ENCODE data around the gene SDSL. TPM values are rescaled to one million over a fixed set of nuclear protein-coding genes. Genes with fewer than 3 reads are reported as not detected.
A peak's percentile ranks its signal among the peaks of the same experiment; 100 is the strongest.

The SDSL gene, protein sequence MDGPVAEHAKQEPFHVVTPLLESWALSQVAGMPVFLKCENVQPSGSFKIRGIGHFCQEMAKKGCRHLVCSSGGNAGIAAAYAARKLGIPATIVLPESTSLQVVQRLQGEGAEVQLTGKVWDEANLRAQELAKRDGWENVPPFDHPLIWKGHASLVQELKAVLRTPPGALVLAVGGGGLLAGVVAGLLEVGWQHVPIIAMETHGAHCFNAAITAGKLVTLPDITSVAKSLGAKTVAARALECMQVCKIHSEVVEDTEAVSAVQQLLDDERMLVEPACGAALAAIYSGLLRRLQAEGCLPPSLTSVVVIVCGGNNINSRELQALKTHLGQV
- 1 to 10 TPM in 1 of 2 experiments, under 1 TPM in 1; 0.85 to 1.2 TPM for total RNA-seq

DNA sequence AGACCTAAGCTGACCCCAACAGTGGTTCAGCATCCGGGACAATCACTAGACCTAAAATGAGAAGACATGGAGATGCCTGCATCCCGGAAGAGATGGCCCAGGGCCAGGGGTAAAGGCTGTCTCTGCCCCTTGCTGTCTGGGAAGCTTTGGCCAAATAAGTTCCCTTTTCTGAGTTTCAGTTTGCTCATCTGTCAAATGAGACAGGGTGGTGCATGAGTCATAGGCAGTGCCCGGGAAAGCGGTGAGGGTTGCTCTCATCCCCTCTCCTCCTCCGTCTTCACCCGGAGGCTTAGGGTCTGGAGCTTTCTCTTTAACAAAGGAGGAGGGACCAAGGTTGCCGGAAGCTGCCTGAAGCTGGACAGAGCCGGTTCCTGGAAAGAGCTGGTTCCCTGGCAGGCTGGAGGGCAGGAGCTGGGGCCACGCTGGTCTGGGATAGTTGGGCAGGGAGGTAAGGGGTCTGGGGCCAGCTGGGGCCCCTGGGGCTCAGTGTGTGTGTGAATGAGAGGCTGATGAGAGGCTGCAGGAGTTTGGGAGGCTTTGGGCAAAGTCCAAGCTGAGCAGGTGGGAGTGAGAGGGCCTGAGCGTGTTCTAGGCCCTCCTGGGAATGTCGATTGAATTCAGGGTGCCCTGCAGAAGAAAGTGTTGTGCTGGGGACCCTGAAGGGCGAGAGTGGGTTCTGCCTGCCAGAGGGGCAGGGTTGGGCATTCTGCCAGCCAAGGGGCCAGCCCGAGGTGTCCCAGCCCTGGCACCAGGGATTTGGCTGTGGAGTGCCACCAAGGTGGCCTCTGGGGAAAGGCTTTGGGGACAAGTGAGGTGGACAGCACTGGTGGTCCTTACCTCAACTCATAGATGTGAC lies at the start of gene SDSL:
Gene SDSL, plus strand, starts transcription at position 351 of the 856 bp plus-strand sequence. CDS start 5,603 bp downstream, outside the sequence.
- POLR2A ChIA-PET = interaction anchor here (1.0 to 1.1 kb wide), 2 partner anchors 87 to 236 kb away, joined by 3 to 4 read pairs; partner anchors contain the start of gene SLC8B1
- ATAC-seq (ENCODE audit: low read depth) = peak; percentile 86
- DNase-seq = peak; percentile 47
- Mint-ChIP-seq H3K4me3 (peak within 1 kb of the TSS; percentile 94), H3K4me1 (peaks cover 15% of the 10 kb centered on the region), H3K27ac (peak within 1 kb of the TSS; percentile 97), H3K36me3 (no peaks in the 10 kb centered on the region), H3K9me3 (no peaks in the 10 kb centered on the region), H3K27me3 (peaks cover 11% of the 10 kb centered on the region)

DNA sequence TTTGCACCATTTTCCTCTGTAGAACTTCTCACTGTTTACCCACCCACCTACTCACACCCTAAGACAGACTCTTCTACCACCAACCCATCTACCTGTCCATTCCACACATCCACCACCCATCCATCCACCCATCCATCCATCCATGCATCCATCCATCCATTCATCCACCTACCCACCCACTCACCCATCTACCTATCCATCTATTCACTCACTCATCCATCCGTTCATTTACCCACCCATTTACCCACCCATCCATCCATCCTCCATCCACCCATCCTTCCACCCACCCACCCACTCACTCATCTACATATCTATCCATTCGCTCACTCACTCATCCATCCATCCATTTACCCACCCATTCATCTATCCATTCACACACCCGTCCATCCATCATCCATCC lies 48.7 kb upstream of the SDSL start:
- Mint-ChIP-seq H3K27me3 (no peaks in the 10 kb centered on the region), H3K4me3 (no peak overlapping the region), H3K27ac (no peak overlapping the region), H3K4me1 (peaks cover 6% of the 10 kb centered on the region), H3K9me3 (no peaks in the 10 kb centered on the region), H3K36me3 (peaks cover 14% of the 10 kb centered on the region)
- POLR2A ChIA-PET = no interaction called here
- ATAC-seq (ENCODE audit: low read depth) (no peak), DNase-seq (no peak)

DNA sequence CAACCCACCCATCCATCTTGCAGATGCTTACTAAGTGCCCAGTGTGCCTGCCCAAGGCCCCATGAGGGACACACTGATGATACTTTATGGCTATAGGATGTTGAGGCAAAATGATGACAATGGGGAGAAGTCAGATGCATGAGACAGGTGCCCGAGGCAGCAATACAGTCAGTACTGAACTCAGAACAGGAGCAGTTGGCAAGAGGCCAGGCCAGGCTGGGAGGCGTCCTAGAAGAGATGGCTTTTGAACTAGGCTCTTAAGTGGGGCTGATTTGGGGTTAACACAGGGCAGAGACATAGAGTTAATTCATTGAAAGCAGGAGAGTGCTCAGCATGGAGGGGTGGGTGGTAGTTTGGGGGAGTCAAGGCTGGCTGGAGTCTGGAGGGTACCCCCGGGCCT lies 48.2 kb upstream of the SDSL start:
- H3K4me3 Mint-ChIP-seq = no peak overlapping the region
- peaks cover 14% of the 10 kb centered on the region for H3K36me3 Mint-ChIP-seq
- peaks cover 6% of the 10 kb centered on the region for H3K4me1 Mint-ChIP-seq
- POLR2A ChIA-PET = no interaction called here
- no peaks in the 10 kb centered on the region for H3K9me3 Mint-ChIP-seq
- H3K27ac Mint-ChIP-seq = no peak overlapping the region
- DNase-seq (no peak), ATAC-seq (ENCODE audit: low read depth) (no peak)
- H3K27me3 Mint-ChIP-seq = no peaks in the 10 kb centered on the region

DNA sequence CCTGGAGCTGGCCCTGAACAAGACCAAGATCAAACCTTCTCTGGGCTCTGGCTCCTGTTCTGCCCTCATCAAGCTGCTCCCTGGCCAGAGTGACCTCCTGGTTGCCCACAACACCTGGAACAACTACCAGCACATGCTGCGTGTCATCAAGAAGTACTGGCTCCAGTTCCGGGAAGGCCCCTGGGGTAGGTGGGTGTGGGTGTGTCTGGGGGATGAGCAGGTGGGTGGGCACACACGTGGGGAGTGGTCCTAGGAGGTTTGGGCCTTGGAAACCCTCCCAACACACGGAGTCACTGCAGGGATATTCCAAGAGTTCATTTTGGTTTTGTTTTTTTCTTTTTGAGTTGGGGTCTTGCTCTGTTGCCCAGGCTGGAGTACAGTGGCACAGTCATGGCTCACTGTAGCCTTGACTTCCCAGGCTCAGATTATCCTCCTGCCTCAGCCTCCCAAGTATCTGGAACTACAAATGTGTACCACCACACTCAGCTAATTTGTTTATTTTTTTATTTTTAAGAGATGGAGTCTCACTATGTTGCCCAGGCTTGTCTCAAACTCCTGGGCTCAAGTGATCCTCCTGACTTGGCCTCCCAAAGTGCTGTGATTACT lies 47.3 kb upstream of the SDSL start:
- no peaks in the 10 kb centered on the region for H3K9me3 Mint-ChIP-seq
- no peak overlapping the region for H3K4me3 Mint-ChIP-seq
- H3K27me3 Mint-ChIP-seq = no peaks in the 10 kb centered on the region
- POLR2A ChIA-PET = no interaction called here
- peaks cover 14% of the 10 kb centered on the region for H3K36me3 Mint-ChIP-seq
- ATAC-seq (ENCODE audit: low read depth) (no peak), DNase-seq (no peak)
- no peak overlapping the region for H3K27ac Mint-ChIP-seq
- H3K4me1 Mint-ChIP-seq = peaks cover 6% of the 10 kb centered on the region

DNA sequence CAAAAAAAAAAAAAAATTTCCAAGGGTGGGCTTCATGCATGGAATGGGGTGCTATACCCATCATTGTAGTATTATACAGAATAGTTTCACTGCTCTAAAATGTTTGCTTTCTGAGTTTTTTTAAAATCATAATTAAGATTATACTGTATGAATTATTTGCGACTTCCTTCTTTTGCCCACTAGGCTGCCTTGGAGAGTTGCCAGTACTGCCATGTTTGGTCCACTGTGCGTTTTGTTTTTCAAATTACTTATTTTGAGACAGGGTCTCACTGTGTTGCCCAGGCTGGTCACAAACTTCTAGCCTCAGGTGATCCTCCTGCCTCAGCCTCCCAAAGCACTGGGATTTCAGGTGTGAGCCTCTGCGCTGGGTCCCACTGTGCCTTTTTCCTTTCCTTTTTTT lies 43.9 kb upstream of the SDSL start:
- DNase-seq (no peak), ATAC-seq (ENCODE audit: low read depth) (no peak)
- no peaks in the 10 kb centered on the region for H3K27me3 Mint-ChIP-seq
- H3K9me3 Mint-ChIP-seq = no peaks in the 10 kb centered on the region
- H3K4me1 Mint-ChIP-seq = no peaks in the 10 kb centered on the region
- peaks cover 13% of the 10 kb centered on the region for H3K36me3 Mint-ChIP-seq
- no peak overlapping the region for H3K27ac Mint-ChIP-seq
- POLR2A ChIA-PET = no interaction called here
- no peak overlapping the region for H3K4me3 Mint-ChIP-seq

DNA sequence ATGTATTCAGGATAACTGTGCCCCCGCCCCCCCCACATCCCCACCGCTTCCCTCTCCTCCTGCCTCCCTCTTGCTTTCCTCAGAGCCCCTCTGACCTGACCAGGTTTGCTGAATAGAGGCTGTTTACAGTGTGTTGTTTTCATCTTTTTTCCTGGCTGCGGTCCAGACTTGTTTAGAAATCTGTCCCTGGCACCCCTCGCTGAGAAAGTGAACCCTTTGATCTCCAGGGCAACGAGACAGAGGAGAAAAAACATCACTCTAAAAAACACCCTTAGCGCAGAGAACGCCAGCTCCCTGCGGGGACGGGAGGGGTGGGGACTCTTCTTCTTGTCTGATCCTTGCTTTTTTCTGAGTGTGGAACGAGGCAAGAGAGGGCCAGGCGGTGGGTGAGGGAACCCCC lies 41.0 kb upstream of the SDSL start:
- Mint-ChIP-seq H3K4me1 (no peaks in the 10 kb centered on the region), H3K27me3 (no peaks in the 10 kb centered on the region), H3K9me3 (no peaks in the 10 kb centered on the region), H3K27ac (no peak overlapping the region), H3K4me3 (no peak overlapping the region), H3K36me3 (peaks cover 6% of the 10 kb centered on the region)
- DNase-seq (no peak), ATAC-seq (ENCODE audit: low read depth) (no peak)
- POLR2A ChIA-PET = no interaction called here

DNA sequence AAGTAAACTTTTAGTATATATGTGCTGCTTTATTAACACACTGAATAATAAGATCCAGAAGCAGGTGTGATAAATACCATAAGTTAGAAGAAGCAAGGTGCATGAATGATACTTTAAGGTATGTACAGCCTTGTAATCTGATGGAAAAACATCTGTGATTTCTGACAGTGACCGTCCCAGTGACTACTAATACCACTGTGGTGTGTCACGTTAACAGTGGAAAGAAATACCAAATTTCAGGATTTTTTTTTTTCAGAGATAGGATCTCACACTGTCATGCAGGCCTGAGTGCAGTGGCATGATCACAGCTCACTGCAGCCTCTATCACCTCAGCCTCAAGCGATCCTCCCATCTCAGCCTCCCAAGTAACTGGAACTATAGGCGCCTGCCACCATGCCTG lies 40.0 kb upstream of the SDSL start:
- ATAC-seq (ENCODE audit: low read depth) (no peak), DNase-seq (no peak)
- no peak overlapping the region for H3K4me3 Mint-ChIP-seq
- no peaks in the 10 kb centered on the region for H3K27me3 Mint-ChIP-seq
- no peak overlapping the region for H3K27ac Mint-ChIP-seq
- peaks cover 6% of the 10 kb centered on the region for H3K36me3 Mint-ChIP-seq
- H3K9me3 Mint-ChIP-seq = no peaks in the 10 kb centered on the region
- POLR2A ChIA-PET = no interaction called here
- no peaks in the 10 kb centered on the region for H3K4me1 Mint-ChIP-seq

DNA sequence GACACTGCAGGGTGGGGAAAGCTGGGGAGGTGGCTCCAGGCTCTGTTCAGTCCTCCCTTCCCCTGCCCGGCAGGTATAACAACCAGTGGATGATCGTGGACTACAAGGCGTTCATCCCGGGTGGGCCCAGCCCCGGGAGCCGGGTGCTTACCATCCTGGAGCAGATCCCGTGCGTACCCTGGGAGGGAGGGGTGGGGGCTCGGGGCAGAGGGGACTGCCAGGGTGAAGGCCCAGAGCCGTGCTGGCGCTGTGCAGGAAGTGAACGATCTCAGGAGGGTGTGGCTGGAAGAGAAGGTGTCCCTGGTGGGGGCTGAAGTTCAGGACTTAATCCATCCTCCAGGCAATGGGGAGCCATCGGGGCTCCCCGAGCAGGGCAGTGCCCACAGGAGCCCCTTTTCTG lies 37.4 kb upstream of the SDSL start:
- no peak overlapping the region for H3K4me3 Mint-ChIP-seq
- ATAC-seq (ENCODE audit: low read depth) (no peak), DNase-seq (no peak)
- H3K27me3 Mint-ChIP-seq = no peaks in the 10 kb centered on the region
- POLR2A ChIA-PET = no interaction called here
- no peaks in the 10 kb centered on the region for H3K9me3 Mint-ChIP-seq
- H3K36me3 Mint-ChIP-seq = peaks cover 4% of the 10 kb centered on the region
- no peak overlapping the region for H3K27ac Mint-ChIP-seq
- H3K4me1 Mint-ChIP-seq = no peaks in the 10 kb centered on the region

DNA sequence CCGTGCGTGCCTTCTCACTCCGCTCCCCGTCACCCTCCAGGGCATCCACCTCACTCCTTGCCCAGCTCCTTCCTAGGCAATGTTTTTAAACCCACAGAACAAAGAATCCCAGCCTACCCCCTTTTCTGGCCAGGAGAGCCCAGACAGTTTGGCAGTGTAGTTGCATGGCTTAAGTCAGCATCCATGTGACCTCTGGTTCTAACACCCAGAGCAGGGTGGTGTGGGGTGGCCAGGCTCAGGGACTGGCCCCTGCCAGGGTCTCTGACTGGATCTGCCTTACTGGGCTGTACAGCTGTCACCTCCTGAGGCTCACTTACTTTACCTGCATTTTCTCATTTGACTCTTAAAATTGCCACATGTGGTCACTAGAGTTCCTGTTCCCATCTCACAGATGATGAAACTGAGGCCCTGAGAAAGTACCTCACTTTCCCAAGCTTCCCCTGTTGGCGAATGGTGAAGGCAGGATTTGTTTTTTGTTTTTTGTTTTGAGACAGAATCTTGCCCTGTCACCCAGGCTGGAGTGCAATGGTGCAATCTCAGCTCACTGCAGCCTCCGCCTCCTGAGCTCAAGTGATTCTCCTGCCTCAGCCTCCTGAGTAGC lies 36.8 kb upstream of the SDSL start:
- POLR2A ChIA-PET = no interaction called here
- DNase-seq (no peak), ATAC-seq (ENCODE audit: low read depth) (no peak)
- Mint-ChIP-seq H3K4me1 (no peaks in the 10 kb centered on the region), H3K27ac (no peak overlapping the region), H3K36me3 (peaks cover 4% of the 10 kb centered on the region), H3K4me3 (no peak overlapping the region), H3K9me3 (no peaks in the 10 kb centered on the region), H3K27me3 (no peaks in the 10 kb centered on the region)

DNA sequence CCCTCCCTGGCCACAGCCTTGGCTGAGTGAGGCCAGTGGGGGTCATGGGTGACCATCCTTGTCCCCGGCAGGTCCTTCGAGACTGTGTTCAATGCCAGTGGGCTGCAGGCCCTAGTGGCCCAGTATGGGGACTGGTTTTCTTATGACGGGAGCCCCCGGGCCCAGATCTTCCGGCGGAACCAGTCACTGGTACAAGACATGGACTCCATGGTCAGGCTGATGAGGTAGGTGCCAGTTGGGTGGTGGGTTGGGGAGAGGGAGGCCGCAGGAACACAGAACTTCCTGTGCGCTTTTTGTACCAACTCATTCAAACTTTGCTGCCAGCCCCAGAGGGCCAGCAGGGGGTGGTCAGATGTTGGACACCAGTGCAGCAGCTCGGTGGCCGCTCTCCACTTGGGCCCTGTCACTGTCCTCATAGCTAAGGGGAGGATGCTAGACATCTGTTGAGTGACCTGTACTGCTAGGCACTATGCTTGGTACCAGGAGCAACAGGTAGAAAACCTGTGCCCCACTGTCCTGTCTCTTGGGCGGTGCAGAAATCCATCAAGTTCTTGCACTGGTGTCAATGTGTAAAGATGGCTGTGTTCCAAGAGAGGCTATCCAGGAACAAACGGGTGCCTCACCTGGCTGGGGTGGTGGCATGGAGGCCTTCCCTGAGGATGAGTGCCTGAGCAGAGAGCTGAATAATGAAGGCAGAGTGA lies 35.2 kb upstream of the SDSL start:
- peaks cover 4% of the 10 kb centered on the region for H3K36me3 Mint-ChIP-seq
- POLR2A ChIA-PET = no interaction called here
- H3K27me3 Mint-ChIP-seq = no peaks in the 10 kb centered on the region
- no peak overlapping the region for H3K4me3 Mint-ChIP-seq
- no peak for DNase-seq
- no peak for ATAC-seq (ENCODE audit: low read depth)
- no peak overlapping the region for H3K27ac Mint-ChIP-seq
- no peaks in the 10 kb centered on the region for H3K9me3 Mint-ChIP-seq
- no peaks in the 10 kb centered on the region for H3K4me1 Mint-ChIP-seq

DNA sequence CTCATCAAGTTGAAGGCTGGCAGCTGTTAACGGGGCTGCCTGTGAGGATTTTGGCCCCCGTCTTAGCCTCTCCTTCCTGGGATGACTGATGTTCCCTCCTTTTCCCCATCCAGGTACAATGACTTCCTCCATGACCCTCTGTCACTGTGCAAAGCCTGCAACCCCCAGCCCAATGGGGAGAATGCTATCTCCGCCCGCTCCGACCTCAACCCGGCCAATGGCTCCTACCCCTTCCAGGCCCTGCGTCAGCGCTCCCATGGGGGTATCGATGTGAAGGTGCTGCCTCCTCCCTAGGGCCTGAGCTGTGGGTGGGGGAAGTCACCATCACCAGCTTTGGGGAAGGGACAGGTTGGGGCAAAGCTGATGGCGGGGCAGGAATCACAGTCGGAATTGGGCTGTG lies 34.5 kb upstream of the SDSL start:
- H3K27ac Mint-ChIP-seq = no peak overlapping the region
- POLR2A ChIA-PET = no interaction called here
- DNase-seq (no peak), ATAC-seq (ENCODE audit: low read depth) (no peak)
- no peak overlapping the region for H3K4me3 Mint-ChIP-seq
- H3K27me3 Mint-ChIP-seq = no peaks in the 10 kb centered on the region
- peaks cover 4% of the 10 kb centered on the region for H3K36me3 Mint-ChIP-seq
- H3K4me1 Mint-ChIP-seq = no peaks in the 10 kb centered on the region
- H3K9me3 Mint-ChIP-seq = no peaks in the 10 kb centered on the region

DNA sequence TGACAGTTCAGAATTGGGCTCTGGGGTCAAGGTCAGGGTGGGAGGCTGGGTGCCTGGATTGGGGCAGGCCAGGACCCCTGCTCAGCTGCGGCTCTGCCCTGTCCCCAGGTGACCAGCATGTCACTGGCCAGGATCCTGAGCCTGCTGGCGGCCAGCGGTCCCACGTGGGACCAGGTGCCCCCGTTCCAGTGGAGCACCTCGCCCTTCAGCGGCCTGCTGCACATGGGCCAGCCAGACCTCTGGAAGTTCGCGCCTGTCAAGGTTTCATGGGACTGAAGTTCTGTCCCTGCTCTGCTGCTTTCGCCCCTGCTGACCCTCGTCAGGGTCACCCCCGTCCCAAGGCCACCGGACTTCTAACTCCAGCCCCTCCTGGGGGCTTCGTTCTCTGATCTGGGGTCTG lies 33.8 kb upstream of the SDSL start:
- POLR2A ChIA-PET = no interaction called here
- Mint-ChIP-seq H3K27me3 (no peaks in the 10 kb centered on the region), H3K36me3 (peaks cover 4% of the 10 kb centered on the region), H3K4me1 (no peaks in the 10 kb centered on the region), H3K9me3 (no peaks in the 10 kb centered on the region), H3K4me3 (no peak overlapping the region), H3K27ac (no peak overlapping the region)
- DNase-seq = no peak
- ATAC-seq (ENCODE audit: low read depth) = no peak

Measured in activated naive CD8-positive, alpha-beta T cell treated with anti-CD3 and anti-CD28 coated beads, Interleukin-2, amount 10 ng/mL, durations not matched to agents 7 days and 5 days (primary cell).